Fibroblast of lung (primary cell): ENCODE results near the gene MACROD2. TPM values are rescaled to one million over a fixed set of nuclear protein-coding genes. Genes with fewer than 3 reads are reported as not detected.

Experiments used
- DNase-seq, 2 donors: peaks; one replicate each; pipeline versions ENCODE4 v3.0.0 to v3.0.0-alpha.2; 2010; ENCODE audit warnings: low read depth in 2 of 2
- H2AFZ ChIP-seq: 2 replicates; pipeline ENCODE4 v1.5.1; 2012; ENCODE audit warnings: low read length, control low read depth, inconsistent platforms
- H3K27ac ChIP-seq: 2 replicates; pipeline ENCODE4 v1.5.1; 2011; ENCODE audit warnings: low read length, control low read depth; ENCODE audit not compliant: insufficient read depth
- H3K27me3 ChIP-seq: 2 replicates; pipeline ENCODE4 v1.5.1; 2011; ENCODE audit warnings: mild to moderate bottlenecking, low read length; ENCODE audit not compliant: control insufficient read depth, insufficient read depth
- H3K36me3 ChIP-seq: 2 replicates; pipeline ENCODE4 v1.5.1; 2011; ENCODE audit warnings: low read length; ENCODE audit not compliant: control insufficient read depth, insufficient read depth
- H3K4me1 ChIP-seq: 2 replicates; pipeline ENCODE4 v1.5.1; 2011; ENCODE audit warnings: low read length; ENCODE audit not compliant: control insufficient read depth, insufficient read depth; ENCODE audit errors: extremely low read depth
- H3K4me2 ChIP-seq: 2 replicates; pipeline ENCODE4 v1.5.1; 2011; ENCODE audit warnings: low read length, control low read depth; ENCODE audit not compliant: insufficient read depth; ENCODE audit errors: extremely low read depth
- H3K4me3 ChIP-seq, 4 experiments: fragments of 200-600 bp in 1 of 4; sonication (generic) in 1 of 4; replicated peaks in 1 of 4; 2 replicates each; pipeline ENCODE4 v1.5.1; 2011 to 2016; ENCODE audit warnings: low read length in 4 of 4, low read depth in 3 of 4, mild to moderate bottlenecking in 3 of 4, control low read depth in 2 of 4, inconsistent platforms in 1 of 4, mixed read lengths in 1 of 4; ENCODE audit not compliant: insufficient read depth in 1 of 4; ENCODE audit errors: control extremely low read depth in 1 of 4
- H3K79me2 ChIP-seq: 2 replicates; pipeline ENCODE4 v1.5.1; 2012; ENCODE audit warnings: mild to moderate bottlenecking, low read length, inconsistent platforms; ENCODE audit not compliant: control insufficient read depth, insufficient read depth
- H3K9ac ChIP-seq: 2 replicates; pipeline ENCODE4 v1.5.1; 2011; ENCODE audit warnings: mild to moderate bottlenecking, low read length, control low read depth; ENCODE audit not compliant: insufficient read depth
- H3K9me3 ChIP-seq: 2 replicates; pipeline ENCODE4 v1.5.1; 2012; ENCODE audit warnings: low read depth, low read length; ENCODE audit not compliant: control insufficient read depth, insufficient read depth
- H4K20me1 ChIP-seq: 2 replicates; pipeline ENCODE4 v1.5.1; 2011; ENCODE audit warnings: low read length; ENCODE audit not compliant: control insufficient read depth, insufficient read depth; ENCODE audit errors: extremely low read depth
- CTCF ChIP-seq, 2 donors: IDR thresholded peaks in 1 of 2; conservative IDR thresholded peaks in 1 of 2; 1 replicate in 1 of 2; 2 replicates in 1 of 2; pipeline ENCODE4 v1.5.1; 2011 to 2012; ENCODE audit warnings: low read length in 2 of 2, control low read depth in 1 of 2, inconsistent platforms in 1 of 2, low read depth in 1 of 2, mild to moderate bottlenecking in 1 of 2
- EZH2 ChIP-seq: IDR thresholded peaks from 2 replicates; pipeline ENCODE4 v1.5.1; 2012; ENCODE audit warnings: low read length, control low read depth, mild to moderate bottlenecking; ENCODE audit errors: missing control alignments
- polyA plus RNA-seq, 2 donors: library from polyadenylated mRNA; depleted of rRNA in 1 of 2; stranded (reverse) in 1 of 2; unstranded in 1 of 2; fragments of >200 nt; gene quantifications; 2 replicates each; pipeline ENCODE4 v1.2.1, GENCODE V29; 2011 to 2012; ENCODE audit warnings: missing spikeins in 1 of 2
- total RNA-seq: library from RNA; depleted of rRNA; stranded (reverse); fragments of >200 nt; gene quantifications from 2 replicates; pipeline ENCODE4 v1.2.1, GENCODE V29; 2014

The MACROD2 gene
- total and polyA plus RNA-seq, 2 donors (not counting 1 experiment from before 2014, with no cell fraction given), result 0.54 to 1.7 TPM

GRCh38 chr20:15823718-15824117 lies 1828.4 kb downstream of the MACROD2 start:
- H3K9ac ChIP-seq, result no peak overlapping the region
- H4K20me1 ChIP-seq, result no peaks in the 10 kb centered on the region
- H3K9me3 ChIP-seq, result no peaks in the 10 kb centered on the region
- TF ChIP-seq EZH2 (no peak), CTCF (conservative IDR thresholded peaks at IDR 0.05 in 1 of 2, IDR thresholded peaks at IDR 0.05 in 1 of 2; ENCODE audit: low read depth in 1 of 2, low read length in 2 of 2) (no peak)
- no peak overlapping the region for H2AFZ ChIP-seq
- H3K79me2 ChIP-seq, result no peaks in the 10 kb centered on the region
- H3K4me2 ChIP-seq, result no peak overlapping the region
- H3K27ac ChIP-seq, result no peak overlapping the region
- no peaks in the 10 kb centered on the region for H3K27me3 ChIP-seq
- no peaks in the 10 kb centered on the region for H3K36me3 ChIP-seq
- DNase-seq, result no peak
- H3K4me3 ChIP-seq, result no peak overlapping the region
- no peaks in the 10 kb centered on the region for H3K4me1 ChIP-seq

GRCh38 chr20:15827628-15828027 lies 1832.3 kb downstream of the MACROD2 start:
- no peaks in the 10 kb centered on the region for H3K9me3 ChIP-seq
- no peaks in the 10 kb centered on the region for H3K79me2 ChIP-seq
- no peak overlapping the region for H3K9ac ChIP-seq
- H3K27me3 ChIP-seq, result no peaks in the 10 kb centered on the region
- no peaks in the 10 kb centered on the region for H3K4me1 ChIP-seq
- TF ChIP-seq EZH2, result no peak
- no peak for TF ChIP-seq CTCF (conservative IDR thresholded peaks at IDR 0.05 in 1 of 2, IDR thresholded peaks at IDR 0.05 in 1 of 2; ENCODE audit: low read depth in 1 of 2, low read length in 2 of 2)
- no peak overlapping the region for H3K4me3 ChIP-seq
- H3K36me3 ChIP-seq, result no peaks in the 10 kb centered on the region
- no peak overlapping the region for H3K27ac ChIP-seq
- H3K4me2 ChIP-seq, result no peak overlapping the region
- no peak for DNase-seq
- H2AFZ ChIP-seq, result no peak overlapping the region
- H4K20me1 ChIP-seq, result no peaks in the 10 kb centered on the region

GRCh38 chr20:15831201-15831600 lies 1835.9 kb downstream of the MACROD2 start:
- Histone ChIP-seq H4K20me1 (no peaks in the 10 kb centered on the region), H3K4me1 (no peaks in the 10 kb centered on the region), H3K9me3 (no peaks in the 10 kb centered on the region), H3K4me3 (no peak overlapping the region), H3K36me3 (no peaks in the 10 kb centered on the region), H2AFZ (no peak overlapping the region), H3K27me3 (no peaks in the 10 kb centered on the region), H3K4me2 (no peak overlapping the region), H3K79me2 (no peaks in the 10 kb centered on the region), H3K9ac (no peak overlapping the region), H3K27ac (no peak overlapping the region)
- no peak for DNase-seq
- TF ChIP-seq EZH2, result no peak
- no peak for TF ChIP-seq CTCF (conservative IDR thresholded peaks at IDR 0.05 in 1 of 2, IDR thresholded peaks at IDR 0.05 in 1 of 2; ENCODE audit: low read depth in 1 of 2, low read length in 2 of 2)
